Glutamatergic neuron (in vitro differentiated cells): ENCODE results near the gene CCL25. TPM values are rescaled to one million over a fixed set of nuclear protein-coding genes. Genes with fewer than 3 reads are reported as not detected.
"Not testable (repeated sequence)": the region's sequence is repeated elsewhere in the genome, so short reads cannot be mapped to it uniquely, and the experiment has no call there.

Experiments
- DNase-seq: peaks from one replicate; pipeline ENCODE4 v3.0.0; 2022
- H3K27ac Mint-ChIP-seq: one replicate; pipeline ENCODE4 v1.8.0; 2020; ENCODE audit warnings: mild to moderate bottlenecking, mixed read lengths, inconsistent platforms; ENCODE audit not compliant: unreplicated experiment
- H3K27me3 Mint-ChIP-seq: one replicate; pipeline ENCODE4 v1.8.0; 2020; ENCODE audit warnings: mild to moderate bottlenecking, moderate library complexity, mixed read lengths, inconsistent platforms; ENCODE audit not compliant: unreplicated experiment
- H3K36me3 Mint-ChIP-seq: one replicate; pipeline ENCODE4 v1.8.0; 2020; ENCODE audit warnings: mild to moderate bottlenecking, mixed read lengths, inconsistent platforms; ENCODE audit not compliant: unreplicated experiment
- H3K4me1 Mint-ChIP-seq: one replicate; pipeline ENCODE4 v1.8.0; 2020; ENCODE audit warnings: mild to moderate bottlenecking, low read depth, mixed read lengths, inconsistent platforms; ENCODE audit not compliant: unreplicated experiment
- H3K4me3 Mint-ChIP-seq: one replicate; pipeline ENCODE4 v1.8.0; 2020; ENCODE audit warnings: mild to moderate bottlenecking, mixed read lengths, inconsistent platforms; ENCODE audit not compliant: unreplicated experiment
- H3K9me3 Mint-ChIP-seq: one replicate; pipeline ENCODE4 v1.8.0; 2020; ENCODE audit warnings: mild to moderate bottlenecking, moderate library complexity, mixed read lengths, inconsistent platforms; ENCODE audit not compliant: unreplicated experiment
- CTCF ChIP-seq: fragments of 200-600 bp; sonication (generic); IDR thresholded peaks from one replicate; pipeline ENCODE4 v1.5.0; 2021; ENCODE audit not compliant: partially characterized antibody, unreplicated experiment
- total RNA-seq: library from RNA; stranded (reverse); fragmentation: NEBNext Ultra II Directional; extraction: Animal tissue kit (Norgen Biotek cat#: 25700); gene quantifications from one replicate; pipeline ENCODE4 v1.2.1, GENCODE V29; 2021; ENCODE audit not compliant: unreplicated experiment

CCL25 gene
- total RNA-seq, 1 donor from 2014 or later: not detected

GRCh38 chr19:8096071-8096470 lies 43.5 kb downstream of the CCL25 start:
- H3K27ac Mint-ChIP-seq: no peak overlapping the region
- no peak overlapping the region for H3K4me3 Mint-ChIP-seq
- H3K4me1 Mint-ChIP-seq: peaks cover 6% of the 10 kb centered on the region
- DNase-seq: no peak
- H3K27me3 Mint-ChIP-seq: peaks cover 7% of the 10 kb centered on the region
- H3K9me3 Mint-ChIP-seq: peaks cover 13% of the 10 kb centered on the region
- peaks cover 31% of the 10 kb centered on the region for H3K36me3 Mint-ChIP-seq
- no peak for TF ChIP-seq CTCF

- DNase-seq: peak; percentile 69
- Mint-ChIP-seq H3K4me1 (peaks cover 6% of the 10 kb centered on the region), H3K27ac (peak overlapping the region; percentile 91), H3K36me3 (peaks cover 31% of the 10 kb centered on the region), H3K4me3 (no peak overlapping the region), H3K9me3 (peaks cover 13% of the 10 kb centered on the region), H3K27me3 (peaks cover 7% of the 10 kb centered on the region)
- no peak for TF ChIP-seq CTCF
Measured at GRCh38 chr19:8097198-8097597, 44.6 kb downstream of the CCL25 start.

DNA sequence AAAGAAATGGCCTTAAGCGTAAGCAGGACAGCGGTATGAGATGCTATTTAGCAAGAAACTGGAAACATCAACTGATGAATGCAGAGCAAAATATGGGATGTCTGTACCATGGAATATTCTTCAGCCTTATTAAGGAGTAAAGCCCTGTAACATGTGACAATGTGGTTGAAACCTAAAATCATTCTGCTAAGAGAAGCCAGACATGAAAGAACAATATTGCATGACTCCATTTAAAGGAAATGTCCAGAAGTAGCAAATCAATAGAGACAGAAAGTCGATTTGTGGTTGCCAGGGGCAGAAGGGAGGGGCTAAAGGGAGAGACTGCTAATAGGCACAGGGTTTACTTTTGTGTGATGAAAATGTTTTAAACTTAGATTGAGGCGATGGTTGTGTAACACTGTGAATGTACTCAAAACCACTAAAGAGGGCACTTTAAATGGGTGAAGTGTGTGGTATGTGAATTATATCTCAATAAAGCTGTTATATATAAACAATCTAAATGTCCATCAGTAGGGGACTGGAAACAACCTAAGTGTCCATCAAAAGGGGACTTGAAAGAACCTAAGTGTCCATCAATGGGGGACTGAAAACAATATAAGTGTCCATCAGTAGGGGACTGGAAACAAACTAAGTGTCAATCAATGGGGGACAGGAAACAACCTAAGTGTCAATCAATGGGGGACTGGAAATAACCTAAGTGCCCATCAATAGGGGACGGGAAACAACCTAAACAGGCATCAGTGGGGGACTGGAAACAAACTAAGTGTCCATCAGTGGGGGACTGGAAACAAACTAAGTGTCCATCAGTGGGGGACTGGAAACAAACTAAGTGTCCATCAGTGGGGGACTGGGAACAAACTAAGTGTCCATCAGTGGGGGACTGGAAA lies 45.4 kb downstream of the CCL25 start:
- Mint-ChIP-seq H3K27ac (peak overlapping the region; percentile 91), H3K4me3 (no peak overlapping the region), H3K9me3 (peaks cover 13% of the 10 kb centered on the region), H3K4me1 (peaks cover 6% of the 10 kb centered on the region), H3K36me3 (peaks cover 31% of the 10 kb centered on the region), H3K27me3 (peaks cover 7% of the 10 kb centered on the region)
- no peak for TF ChIP-seq CTCF
- no peak for DNase-seq

DNA sequence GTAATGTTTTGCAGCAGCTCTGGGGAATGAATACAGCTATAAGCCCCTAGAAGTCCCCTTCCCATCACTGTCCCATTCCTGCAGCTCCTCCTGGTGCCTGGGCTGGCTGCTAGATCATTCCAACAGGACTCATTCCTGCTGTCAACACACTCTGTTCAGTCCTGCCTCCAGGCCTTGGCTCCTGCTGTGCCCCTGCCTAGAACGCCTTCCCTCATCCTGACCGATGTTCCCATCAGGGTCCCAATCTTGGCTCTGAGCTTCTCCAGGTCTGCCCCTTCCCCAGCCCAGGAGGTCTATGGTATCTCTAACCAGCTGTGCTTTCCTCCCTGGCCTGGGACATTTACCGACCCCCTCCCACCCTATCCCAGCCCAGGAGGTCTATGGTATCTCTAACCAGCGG lies 48.8 kb downstream of the CCL25 start:
- Mint-ChIP-seq H3K4me3 (no peak overlapping the region), H3K4me1 (peaks cover 6% of the 10 kb centered on the region), H3K27ac (no peak overlapping the region), H3K27me3 (peaks cover 7% of the 10 kb centered on the region), H3K36me3 (peaks cover 18% of the 10 kb centered on the region), H3K9me3 (peaks cover 6% of the 10 kb centered on the region)
- no peak for TF ChIP-seq CTCF
- DNase-seq: no peak

- H3K27ac Mint-ChIP-seq, H3K4me1 Mint-ChIP-seq, H3K9me3 Mint-ChIP-seq, DNase-seq, H3K27me3 Mint-ChIP-seq, H3K4me3 Mint-ChIP-seq: not testable (repeated sequence)
- H3K36me3 Mint-ChIP-seq: peaks cover 14% of the 10 kb centered on the region
Measured at GRCh38 chr19:8101910-8102309, 49.4 kb downstream of the CCL25 start.
